Measurements from ENCODE around the gene EXTL2. TPM values are rescaled to one million over a fixed set of nuclear protein-coding genes. Genes with fewer than 3 reads are reported as not detected.
A peak's percentile ranks its signal among the peaks of the same experiment; 100 is the strongest.

Gene EXTL2
- total and polyA plus RNA-seq, 9 donors: 13.1 to 28.4 (median 16.0) TPM

GRCh38 chr1:100869996-100870395 is 24.6 kb downstream of the EXTL2 start:
- 71 to 80% (median 78%) methylated on average over 2 of the region's 2 CpGs for WGBS, 3 donors
- Histone ChIP-seq H3K36me3 (no peaks in the 10 kb centered on the region), H3K9me3 (no peaks in the 10 kb centered on the region), H3K4me3 (no peak overlapping the region), H3K27ac (no peak overlapping the region), H3K4me1 (ENCODE audit: insufficient read depth) (no peaks in the 10 kb centered on the region), H3K27me3 (no peaks in the 10 kb centered on the region)
- TF ChIP-seq EP300 (IDR thresholded peaks at IDR 0.05): no peak
- no peak for TF ChIP-seq POLR2A (IDR thresholded peaks at IDR 0.05)
- TF ChIP-seq CTCF (IDR thresholded peaks at IDR 0.05): no peak
- DNase-seq: no peak
- intact Hi-C loops (cut with DNase I): loop anchor here in 3 of 4 donors (5.0 to 10.0 kb wide), 3 partner anchors 265 to 418 kb away; no protein-coding TSS in a partner anchor

- Histone ChIP-seq H3K4me1 (ENCODE audit: insufficient read depth) (no peaks in the 10 kb centered on the region), H3K27me3 (no peaks in the 10 kb centered on the region), H3K27ac (no peak overlapping the region), H3K36me3 (no peaks in the 10 kb centered on the region), H3K9me3 (no peaks in the 10 kb centered on the region), H3K4me3 (no peak overlapping the region)
- WGBS, 3 donors: 3 to 5% (median 4%) methylated on average over 7 of the region's 7 CpGs
- TF ChIP-seq POLR2A (IDR thresholded peaks at IDR 0.05) (no peak), CTCF (IDR thresholded peaks at IDR 0.05) (peak; percentile 53 to 75 (median 60)), EP300 (IDR thresholded peaks at IDR 0.05) (no peak)
- intact Hi-C loops (cut with DNase I): loop anchor here in 3 of 4 donors (5.0 to 10.0 kb wide), 3 partner anchors 264 to 416 kb away; no protein-coding TSS in a partner anchor
- DNase-seq: no peak
These were observed 26.2 kb downstream of the EXTL2 start for GRCh38 chr1:100868364-100868995.

GRCh38 chr1:100866901-100867206 is 27.8 kb downstream of the EXTL2 start:
- intact Hi-C loops (cut with DNase I): loop anchor here (2.0 to 10.0 kb wide), 5 partner anchors 260 to 415 kb away; no protein-coding TSS in a partner anchor
- no peak overlapping the region for H3K27ac ChIP-seq
- TF ChIP-seq POLR2A (IDR thresholded peaks at IDR 0.05) (no peak), EP300 (IDR thresholded peaks at IDR 0.05) (no peak), CTCF (IDR thresholded peaks at IDR 0.05) (no peak)
- no peak for DNase-seq
- H3K4me3 ChIP-seq: no peak overlapping the region
- H3K9me3 ChIP-seq: no peaks in the 10 kb centered on the region
- no peaks in the 10 kb centered on the region for H3K27me3 ChIP-seq
- H3K36me3 ChIP-seq: no peaks in the 10 kb centered on the region
- WGBS, 3 donors: 53 to 67% (median 59%) methylated on average over 2 of the region's 2 CpGs
- H3K4me1 ChIP-seq (ENCODE audit: insufficient read depth): no peaks in the 10 kb centered on the region

- Histone ChIP-seq H3K36me3 (no peaks in the 10 kb centered on the region), H3K4me3 (no peak overlapping the region), H3K9me3 (no peaks in the 10 kb centered on the region), H3K4me1 (ENCODE audit: insufficient read depth) (no peaks in the 10 kb centered on the region), H3K27me3 (no peaks in the 10 kb centered on the region), H3K27ac (no peak overlapping the region)
- no peak for TF ChIP-seq EP300 (IDR thresholded peaks at IDR 0.05)
- peak in 2 of 3 donors; percentile 62 to 63 for TF ChIP-seq CTCF (IDR thresholded peaks at IDR 0.05)
- TF ChIP-seq POLR2A (IDR thresholded peaks at IDR 0.05): no peak
- WGBS, 3 donors: 9 to 16% (median 10%) methylated on average over 5 of the region's 5 CpGs
- no peak for DNase-seq
- intact Hi-C loops (cut with DNase I): loop anchor here (2.0 to 10.0 kb wide), 5 partner anchors 259 to 414 kb away; no protein-coding TSS in a partner anchor
These were observed 28.4 kb downstream of the EXTL2 start for GRCh38 chr1:100866041-100866900.
